ENCODE data around the gene BDNF. TPM values are rescaled to one million over a fixed set of nuclear protein-coding genes. Genes with fewer than 3 reads are reported as not detected.

The BDNF gene
- total RNA-seq, 4 donors from 2014 or later: 0.14 to 0.64 TPM; not detected in 2

DNA sequence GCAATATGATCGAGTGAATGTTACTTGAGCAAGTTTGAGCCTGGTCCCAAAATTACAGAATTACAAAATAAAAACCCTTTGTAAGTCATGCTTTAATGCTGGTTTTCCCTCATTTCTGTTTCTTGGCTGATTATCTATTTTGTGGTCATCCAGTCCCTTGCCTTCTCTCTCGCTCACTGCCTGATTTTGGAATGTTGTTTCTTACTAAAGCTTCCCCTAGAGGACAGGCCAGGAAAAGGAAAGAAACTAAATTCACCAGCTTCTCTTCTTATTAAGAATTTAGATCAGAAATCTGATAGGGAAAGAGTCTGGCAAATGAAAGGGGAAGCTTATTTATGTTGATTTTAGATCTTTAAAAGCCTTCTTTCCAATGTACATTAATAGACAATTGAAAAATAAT is 16.6 kb upstream of the BDNF start:
- WGBS, 2 donors (ENCODE audit: low coverage in 1 of 2): 61 to 64% methylated on average over 2 of the region's 2 CpGs
- TF ChIP-seq EP300 (IDR thresholded peaks at IDR 0.05; ENCODE audit: low read depth): no peak
- TF ChIP-seq POLR2AphosphoS5 (IDR thresholded peaks at IDR 0.05): no peak
- TF ChIP-seq POLR2A (IDR thresholded peaks at IDR 0.05): no peak
- TF ChIP-seq, protein P1, sequence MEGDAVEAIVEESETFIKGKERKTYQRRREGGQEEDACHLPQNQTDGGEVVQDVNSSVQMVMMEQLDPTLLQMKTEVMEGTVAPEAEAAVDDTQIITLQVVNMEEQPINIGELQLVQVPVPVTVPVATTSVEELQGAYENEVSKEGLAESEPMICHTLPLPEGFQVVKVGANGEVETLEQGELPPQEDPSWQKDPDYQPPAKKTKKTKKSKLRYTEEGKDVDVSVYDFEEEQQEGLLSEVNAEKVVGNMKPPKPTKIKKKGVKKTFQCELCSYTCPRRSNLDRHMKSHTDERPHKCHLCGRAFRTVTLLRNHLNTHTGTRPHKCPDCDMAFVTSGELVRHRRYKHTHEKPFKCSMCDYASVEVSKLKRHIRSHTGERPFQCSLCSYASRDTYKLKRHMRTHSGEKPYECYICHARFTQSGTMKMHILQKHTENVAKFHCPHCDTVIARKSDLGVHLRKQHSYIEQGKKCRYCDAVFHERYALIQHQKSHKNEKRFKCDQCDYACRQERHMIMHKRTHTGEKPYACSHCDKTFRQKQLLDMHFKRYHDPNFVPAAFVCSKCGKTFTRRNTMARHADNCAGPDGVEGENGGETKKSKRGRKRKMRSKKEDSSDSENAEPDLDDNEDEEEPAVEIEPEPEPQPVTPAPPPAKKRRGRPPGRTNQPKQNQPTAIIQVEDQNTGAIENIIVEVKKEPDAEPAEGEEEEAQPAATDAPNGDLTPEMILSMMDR (IDR thresholded peaks at IDR 0.05): no peak
- Histone ChIP-seq H3K4me1 (peaks cover 8 to 21% (median 18%) of the 10 kb centered on the region in 4 donors), H3K27ac (no peak overlapping the region), H3K36me3 (no peaks in the 10 kb centered on the region), H3K4me3 (no peak overlapping the region), H3K9me3 (no peaks in the 10 kb centered on the region), H3K27me3 (peaks cover 84% of the 10 kb centered on the region)
- intact Hi-C loops (cut with DNase I; ENCODE audit: low total_unique reads) (no loop called here), in situ Hi-C loops (cut with MboI; ENCODE audit: low pct_ligation_motif_present in 1 of 4, low pct_unique_long_range_greater_than_20kb in 1 of 4, low sequenced_read_pairs in 3 of 4) (loop anchor here in 3 of 4 donors (25.0 kb wide), 3 partner anchors 105 to 970 kb away; no protein-coding TSS in a partner anchor)
- DNase-seq: no peak

DNA sequence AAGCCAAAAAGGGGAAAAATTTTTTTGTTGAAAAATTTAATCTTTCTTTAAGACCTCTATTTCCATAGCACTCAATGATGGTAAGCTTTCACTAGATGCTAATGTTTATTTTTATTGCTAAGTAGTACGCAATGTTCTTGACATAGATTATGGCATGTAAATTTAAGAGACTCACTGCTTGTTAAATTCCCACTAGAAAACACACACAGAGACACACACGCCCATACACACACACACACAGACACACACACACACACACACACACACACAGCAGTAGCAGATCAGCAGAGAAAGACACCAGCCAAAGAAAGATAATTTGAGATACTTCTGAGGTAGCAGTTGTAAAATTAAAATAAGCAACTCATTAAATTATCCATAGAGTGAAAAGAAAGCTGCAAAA is 16.0 kb upstream of the BDNF start:
- DNase-seq: no peak
- Histone ChIP-seq H3K36me3 (no peaks in the 10 kb centered on the region), H3K27me3 (peaks cover 78% of the 10 kb centered on the region), H3K27ac (no peak overlapping the region), H3K9me3 (no peaks in the 10 kb centered on the region), H3K4me1 (peaks cover 6 to 16% (median 15%) of the 10 kb centered on the region in 4 donors), H3K4me3 (no peak overlapping the region)
- TF ChIP-seq EP300 (IDR thresholded peaks at IDR 0.05; ENCODE audit: low read depth): no peak
- no peak for TF ChIP-seq POLR2A (IDR thresholded peaks at IDR 0.05)
- no peak for TF ChIP-seq POLR2AphosphoS5 (IDR thresholded peaks at IDR 0.05)
- TF ChIP-seq, protein P1 (IDR thresholded peaks at IDR 0.05): no peak
- intact Hi-C loops (cut with DNase I; ENCODE audit: low total_unique reads): no loop called here
- WGBS, 2 donors (ENCODE audit: low coverage in 1 of 2): 71 to 82% methylated on average over 1 to 2 of the region's 2 CpGs
- in situ Hi-C loops (cut with MboI; ENCODE audit: low pct_ligation_motif_present in 1 of 4, low pct_unique_long_range_greater_than_20kb in 1 of 4, low sequenced_read_pairs in 3 of 4): loop anchor here in 3 of 4 donors (25.0 kb wide), 3 partner anchors 104 to 971 kb away; no protein-coding TSS in a partner anchor

DNA sequence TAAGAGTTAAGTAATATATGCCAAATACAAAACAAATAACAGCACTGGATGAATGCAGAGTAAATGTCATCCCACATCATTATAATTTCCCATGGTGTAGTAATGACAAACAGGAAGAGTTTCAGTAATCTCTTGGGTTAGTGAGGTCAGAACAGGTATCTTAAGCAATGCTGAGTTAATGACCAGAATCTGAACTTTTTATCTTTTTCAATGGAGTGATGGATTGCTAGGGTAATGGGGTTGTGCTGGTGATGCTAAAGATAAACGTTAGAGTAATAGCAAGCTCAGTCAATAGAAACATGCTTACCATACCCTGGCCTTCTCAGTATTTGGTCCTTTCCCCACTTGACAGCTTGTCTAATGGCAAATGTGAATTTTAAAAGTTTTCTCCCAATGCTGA is 11.5 kb upstream of the BDNF start:
- in situ Hi-C loops (cut with MboI; ENCODE audit: low pct_ligation_motif_present in 1 of 4, low pct_unique_long_range_greater_than_20kb in 1 of 4, low sequenced_read_pairs in 3 of 4): loop anchor here in 3 of 4 donors (25.0 kb wide), 3 partner anchors 99 to 976 kb away; no protein-coding TSS in a partner anchor
- Histone ChIP-seq H3K27me3 (peaks cover 33% of the 10 kb centered on the region), H3K4me3 (no peak overlapping the region), H3K9me3 (no peaks in the 10 kb centered on the region), H3K36me3 (no peaks in the 10 kb centered on the region), H3K4me1 (no peaks in the 10 kb centered on the region), H3K27ac (no peak overlapping the region)
- DNase-seq: no peak
- intact Hi-C loops (cut with DNase I; ENCODE audit: low total_unique reads): no loop called here
- WGBS, 2 donors (ENCODE audit: low coverage in 1 of 2): 13 to 45% methylated on average over 1 of the region's 1 CpG
- TF ChIP-seq POLR2A (IDR thresholded peaks at IDR 0.05) (no peak), EP300 (IDR thresholded peaks at IDR 0.05; ENCODE audit: low read depth) (no peak), POLR2AphosphoS5 (IDR thresholded peaks at IDR 0.05) (no peak)
- TF ChIP-seq, protein P1 (IDR thresholded peaks at IDR 0.05): no peak

DNA sequence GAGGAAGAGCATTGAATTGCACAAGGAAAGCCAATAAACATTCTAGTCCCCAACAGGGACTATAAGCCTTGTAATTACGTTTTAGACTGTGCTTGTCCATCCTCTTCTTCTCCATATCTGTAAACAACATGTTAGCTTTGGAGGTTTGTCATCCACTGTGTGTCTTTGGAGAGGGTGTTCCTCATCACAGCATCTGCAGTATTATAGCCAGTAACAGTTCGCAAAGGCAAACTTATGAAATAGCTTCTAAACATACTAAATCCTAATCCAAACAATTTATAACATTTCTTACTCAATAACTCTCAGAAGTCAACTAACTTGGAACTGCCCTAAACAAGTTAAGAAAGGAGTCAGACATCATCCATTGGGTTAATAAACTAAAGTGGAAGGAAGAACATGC is 10.3 kb upstream of the BDNF start:
- no peak overlapping the region for H3K4me3 ChIP-seq
- WGBS, 2 donors (ENCODE audit: low coverage in 1 of 2): 25 to 44% methylated on average over 2 of the region's 2 CpGs
- no peak for DNase-seq
- intact Hi-C loops (cut with DNase I; ENCODE audit: low total_unique reads): loop anchor here (1.0 kb wide), 1 partner anchor 17 kb away; no protein-coding TSS in a partner anchor
- peaks cover 26% of the 10 kb centered on the region for H3K27me3 ChIP-seq
- TF ChIP-seq POLR2AphosphoS5 (IDR thresholded peaks at IDR 0.05): peak in 2 of 3 donors; percentile 24 to 29
- TF ChIP-seq EP300 (IDR thresholded peaks at IDR 0.05; ENCODE audit: low read depth): no peak
- TF ChIP-seq, protein P1 (IDR thresholded peaks at IDR 0.05): no peak
- TF ChIP-seq POLR2A (IDR thresholded peaks at IDR 0.05): no peak
- no peaks in the 10 kb centered on the region for H3K36me3 ChIP-seq
- in situ Hi-C loops (cut with MboI; ENCODE audit: low pct_ligation_motif_present in 1 of 4, low pct_unique_long_range_greater_than_20kb in 1 of 4, low sequenced_read_pairs in 3 of 4): loop anchor here in 3 of 4 donors (25.0 kb wide), 3 partner anchors 98 to 977 kb away; no protein-coding TSS in a partner anchor
- no peaks in the 10 kb centered on the region for H3K4me1 ChIP-seq
- no peak overlapping the region for H3K27ac ChIP-seq
- no peaks in the 10 kb centered on the region for H3K9me3 ChIP-seq
